Measurements from ENCODE around the gene RNH1. TPM values are rescaled to one million over a fixed set of nuclear protein-coding genes. Genes with fewer than 3 reads are reported as not detected.

Gene RNH1
- polyA plus RNA-seq, 1 of the 3 experiments (the other 2 are of a cell fraction) = 147 TPM

GRCh38 chr11:489610-490185 is 17.3 kb downstream of the RNH1 start:
- H3K27me3 ChIP-seq (ENCODE audit: insufficient read depth) = no peaks in the 10 kb centered on the region
- no peak overlapping the region for H2AFZ ChIP-seq (ENCODE audit: low read depth)
- H3K9ac ChIP-seq = no peak overlapping the region
- H3K79me2 ChIP-seq (ENCODE audit: insufficient read depth) = no peaks in the 10 kb centered on the region; the same call in 1 of the 2 replicates
- POLR2A ChIA-PET = interaction anchor here (1.1 kb wide), 1 partner anchor 12 kb away, joined by 3 read pairs; no protein-coding TSS in a partner anchor
- H3K4me3 ChIP-seq (ENCODE audit: low read depth in 2 of 2, low read length in 1 of 2) = no peak overlapping the region
- no peaks in the 10 kb centered on the region for H3K9me2 ChIP-seq
- no peak overlapping the region for H3K27ac ChIP-seq (ENCODE audit: low read depth in 2 of 2, low read length in 1 of 2)
- no peak overlapping the region for H3K4me2 ChIP-seq
- no peak for DNase-seq
- CTCF ChIA-PET = no interaction called here
- peaks cover 0 to 30% of the 10 kb centered on the region in 2 experiments for H3K36me3 ChIP-seq (replicated peaks in 1 of 2; ENCODE audit: control insufficient read depth in 1 of 2, insufficient read depth in 2 of 2, low read length in 1 of 2)
- H4K20me1 ChIP-seq (ENCODE audit: insufficient read depth) = no peaks in the 10 kb centered on the region
- H3K9me3 ChIP-seq = no peaks in the 10 kb centered on the region
- no peak for TF ChIP-seq EP300 (IDR thresholded peaks at IDR 0.05; ENCODE audit: borderline replicate concordance in 1 of 2, low read depth in 1 of 2, low read length in 1 of 2)
- no peak for TF ChIP-seq TEAD4 (IDR thresholded peaks at IDR 0.05; ENCODE audit: borderline replicate concordance, insufficient read depth)
- no peak for TF ChIP-seq TAF1 (IDR thresholded peaks at IDR 0.05; ENCODE audit: borderline replicate concordance, low read depth, low read length)
- TF ChIP-seq MXI1 (IDR thresholded peaks at IDR 0.05; ENCODE audit: low read depth, low read length) = no peak
- no peak for TF ChIP-seq SIN3A (IDR thresholded peaks at IDR 0.05; ENCODE audit: borderline replicate concordance, low read depth, low read length)
- no peak for TF ChIP-seq FOXJ3 (CRISPR knock-in tag; IDR thresholded peaks at IDR 0.05)
- TF ChIP-seq FOXM1 (IDR thresholded peaks at IDR 0.05; ENCODE audit: low read depth) = no peak
- no peak for TF ChIP-seq PBX3 (IDR thresholded peaks at IDR 0.05)
- TF ChIP-seq RXRA (IDR thresholded peaks at IDR 0.05; ENCODE audit: borderline replicate concordance, low read depth) = no peak
- no peak for TF ChIP-seq TCF12 (IDR thresholded peaks at IDR 0.05)
- no peak for TF ChIP-seq ZBTB33 (IDR thresholded peaks at IDR 0.05; ENCODE audit: borderline replicate concordance, low read depth)
- no peak for TF ChIP-seq IRF3 (IDR thresholded peaks at IDR 0.05; ENCODE audit: low read depth, low read length)
- TF ChIP-seq GABPA (IDR thresholded peaks at IDR 0.05; ENCODE audit: low read depth) = no peak
- no peak for TF ChIP-seq NRF1 (IDR thresholded peaks at IDR 0.05; ENCODE audit: low read depth, low read length)
- no peak for TF ChIP-seq ELF1 (IDR thresholded peaks at IDR 0.05)
- TF ChIP-seq MEF2A (IDR thresholded peaks at IDR 0.05; ENCODE audit: borderline replicate concordance, low read depth) = no peak
- 94% methylated on average over 22 of the region's 37 CpGs for whole genome bisulfite sequencing (ENCODE audit: low lambda C conversion rate)
- no peaks in the 10 kb centered on the region for H3K4me1 ChIP-seq (ENCODE audit: control insufficient read depth in 1 of 2, insufficient read depth in 2 of 2, low read depth in 1 of 2, low read length in 1 of 2)
- H3F3A ChIP-seq (replicated peaks; ENCODE audit: insufficient read depth) = no peaks in the 10 kb centered on the region

Data from SK-N-SH (cell line).